AG10803 (cell line): ENCODE results near the gene BBOF1.
"Not testable (repeated sequence)": the region's sequence is repeated elsewhere in the genome, so short reads cannot be mapped to it uniquely, and the experiment has no call there.

Experiments used
- DNase-seq: peaks from one replicate; pipeline ENCODE4 v3.0.0; 2010; ENCODE audit warnings: low read depth
- H3K4me3 ChIP-seq: 2 replicates; pipeline ENCODE4 v1.5.1; 2011; ENCODE audit warnings: mild to moderate bottlenecking, low read length, control low read depth
- CTCF ChIP-seq: conservative IDR thresholded peaks from 2 replicates; pipeline ENCODE4 v1.5.1; 2011; ENCODE audit warnings: mild to moderate bottlenecking, low read length, control low read depth, inconsistent platforms

BBOF1 gene

GRCh38 chr14:74105381-74105780, 86.2 kb downstream of the BBOF1 start:
- TF ChIP-seq CTCF: no peak
- no peak for DNase-seq
- H3K4me3 ChIP-seq: no peak overlapping the region

- no peak for TF ChIP-seq CTCF
- peak; percentile 1 for DNase-seq
- H3K4me3 ChIP-seq: no peak overlapping the region
Observed at GRCh38 chr14:74109369-74109768, 90.2 kb downstream of the BBOF1 start.

GRCh38 chr14:74111395-74112216, 92.5 kb downstream of the BBOF1 start:
- peak; percentile 68 for DNase-seq
- not testable (repeated sequence) for H3K4me3 ChIP-seq
- peak; percentile 69 for TF ChIP-seq CTCF
